NCI-H1048 (cell line): ENCODE results near the gene SPG21.

ENCODE experiments used
- DNase-seq: peaks from one replicate; lab custom pipeline; 2025; lab: John Stamatoyannopoulos, UW

The SPG21 gene

GRCh38 chr15:64938192-64938591 lies 51.5 kb downstream of the SPG21 start:
- no peak for DNase-seq

- no peak for DNase-seq
Measured at GRCh38 chr15:64934023-64934422, 55.7 kb downstream of the SPG21 start.

- DNase-seq = no peak
Measured at GRCh38 chr15:64931381-64931780, 58.3 kb downstream of the SPG21 start.

GRCh38 chr15:64930778-64931371 lies 58.8 kb downstream of the SPG21 start:
- no peak for DNase-seq

- no peak for DNase-seq
Measured at GRCh38 chr15:64930019-64930652, 59.6 kb downstream of the SPG21 start.

- no peak for DNase-seq
Measured at GRCh38 chr15:64928626-64929220, 61.0 kb downstream of the SPG21 start.

GRCh38 chr15:64926661-64927060 lies 63.1 kb downstream of the SPG21 start:
- no peak for DNase-seq

GRCh38 chr15:64925335-64926330 lies 64.1 kb downstream of the SPG21 start:
- DNase-seq = no peak

GRCh38 chr15:64923546-64923945 lies 66.2 kb downstream of the SPG21 start:
- DNase-seq = no peak

- no peak for DNase-seq
Measured at GRCh38 chr15:64921711-64922110, 68.0 kb downstream of the SPG21 start.

- no peak for DNase-seq
Measured at GRCh38 chr15:64919721-64920120, 70.0 kb downstream of the SPG21 start.

- DNase-seq = no peak
Measured at GRCh38 chr15:64917211-64917610, 72.5 kb downstream of the SPG21 start.

GRCh38 chr15:64916365-64916764 lies 73.3 kb downstream of the SPG21 start:
- DNase-seq = no peak

- DNase-seq = no peak
Measured at GRCh38 chr15:64915518-64916227, 74.0 kb downstream of the SPG21 start.
